LNCAP (cell line): ENCODE measurements around the gene ACAA2.

Source experiments
- TF ChIP-seq, protein P1 (sequence below): fragments of 450-650 bp; IDR thresholded peaks from 2 replicates; pipeline ENCODE4 v1.5.1; 2017; ENCODE audit warnings: mild to moderate bottlenecking

The ACAA2 gene, protein sequence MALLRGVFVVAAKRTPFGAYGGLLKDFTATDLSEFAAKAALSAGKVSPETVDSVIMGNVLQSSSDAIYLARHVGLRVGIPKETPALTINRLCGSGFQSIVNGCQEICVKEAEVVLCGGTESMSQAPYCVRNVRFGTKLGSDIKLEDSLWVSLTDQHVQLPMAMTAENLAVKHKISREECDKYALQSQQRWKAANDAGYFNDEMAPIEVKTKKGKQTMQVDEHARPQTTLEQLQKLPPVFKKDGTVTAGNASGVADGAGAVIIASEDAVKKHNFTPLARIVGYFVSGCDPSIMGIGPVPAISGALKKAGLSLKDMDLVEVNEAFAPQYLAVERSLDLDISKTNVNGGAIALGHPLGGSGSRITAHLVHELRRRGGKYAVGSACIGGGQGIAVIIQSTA

DNA sequence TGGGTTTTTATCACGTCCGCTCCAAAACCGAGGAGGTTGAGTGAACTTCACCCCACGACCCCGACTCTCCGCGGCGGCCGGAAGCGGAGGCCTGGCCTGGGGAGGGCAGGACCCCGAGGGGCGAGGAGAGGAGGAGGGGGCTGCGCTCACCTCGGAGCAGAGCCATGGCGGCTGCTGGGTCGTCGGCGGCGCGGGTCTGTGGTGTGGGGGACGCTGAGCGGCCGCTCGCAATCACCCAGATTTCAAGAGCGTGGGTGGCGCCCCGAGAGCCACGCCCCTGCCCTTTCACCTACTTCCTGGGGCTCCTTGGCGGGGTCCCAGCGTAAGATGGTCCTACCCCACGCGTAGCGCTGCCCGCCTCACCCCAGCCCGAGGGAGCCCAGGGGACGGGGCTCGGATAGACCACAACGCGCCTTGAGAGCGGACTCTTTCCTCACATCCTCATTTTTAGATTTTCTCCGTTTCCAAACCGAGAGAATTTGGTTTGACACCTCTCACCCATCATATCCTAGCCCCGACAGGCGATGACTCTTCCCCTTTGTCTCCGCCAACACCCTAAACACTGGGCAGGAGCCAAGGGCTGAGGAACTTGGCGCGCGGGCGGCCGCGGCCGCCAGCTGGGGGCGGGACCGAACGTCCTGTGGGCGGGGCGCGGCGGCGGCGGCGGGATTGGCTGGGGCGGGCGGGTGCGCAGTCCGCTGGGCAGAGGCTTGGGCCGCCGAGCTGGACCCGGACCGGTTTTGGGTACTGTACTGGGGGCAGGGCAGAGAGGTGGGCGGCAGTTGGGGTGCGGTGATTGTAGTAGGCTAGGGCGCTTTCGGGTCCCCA lies at the start of gene ACAA2:
Gene ACAA2, minus strand, starts transcription at position 215 of the 828 bp plus-strand sequence. Its CDS starts 49 bp downstream, at position 166.
- TF ChIP-seq, protein P1, sequence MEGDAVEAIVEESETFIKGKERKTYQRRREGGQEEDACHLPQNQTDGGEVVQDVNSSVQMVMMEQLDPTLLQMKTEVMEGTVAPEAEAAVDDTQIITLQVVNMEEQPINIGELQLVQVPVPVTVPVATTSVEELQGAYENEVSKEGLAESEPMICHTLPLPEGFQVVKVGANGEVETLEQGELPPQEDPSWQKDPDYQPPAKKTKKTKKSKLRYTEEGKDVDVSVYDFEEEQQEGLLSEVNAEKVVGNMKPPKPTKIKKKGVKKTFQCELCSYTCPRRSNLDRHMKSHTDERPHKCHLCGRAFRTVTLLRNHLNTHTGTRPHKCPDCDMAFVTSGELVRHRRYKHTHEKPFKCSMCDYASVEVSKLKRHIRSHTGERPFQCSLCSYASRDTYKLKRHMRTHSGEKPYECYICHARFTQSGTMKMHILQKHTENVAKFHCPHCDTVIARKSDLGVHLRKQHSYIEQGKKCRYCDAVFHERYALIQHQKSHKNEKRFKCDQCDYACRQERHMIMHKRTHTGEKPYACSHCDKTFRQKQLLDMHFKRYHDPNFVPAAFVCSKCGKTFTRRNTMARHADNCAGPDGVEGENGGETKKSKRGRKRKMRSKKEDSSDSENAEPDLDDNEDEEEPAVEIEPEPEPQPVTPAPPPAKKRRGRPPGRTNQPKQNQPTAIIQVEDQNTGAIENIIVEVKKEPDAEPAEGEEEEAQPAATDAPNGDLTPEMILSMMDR = no peak

DNA sequence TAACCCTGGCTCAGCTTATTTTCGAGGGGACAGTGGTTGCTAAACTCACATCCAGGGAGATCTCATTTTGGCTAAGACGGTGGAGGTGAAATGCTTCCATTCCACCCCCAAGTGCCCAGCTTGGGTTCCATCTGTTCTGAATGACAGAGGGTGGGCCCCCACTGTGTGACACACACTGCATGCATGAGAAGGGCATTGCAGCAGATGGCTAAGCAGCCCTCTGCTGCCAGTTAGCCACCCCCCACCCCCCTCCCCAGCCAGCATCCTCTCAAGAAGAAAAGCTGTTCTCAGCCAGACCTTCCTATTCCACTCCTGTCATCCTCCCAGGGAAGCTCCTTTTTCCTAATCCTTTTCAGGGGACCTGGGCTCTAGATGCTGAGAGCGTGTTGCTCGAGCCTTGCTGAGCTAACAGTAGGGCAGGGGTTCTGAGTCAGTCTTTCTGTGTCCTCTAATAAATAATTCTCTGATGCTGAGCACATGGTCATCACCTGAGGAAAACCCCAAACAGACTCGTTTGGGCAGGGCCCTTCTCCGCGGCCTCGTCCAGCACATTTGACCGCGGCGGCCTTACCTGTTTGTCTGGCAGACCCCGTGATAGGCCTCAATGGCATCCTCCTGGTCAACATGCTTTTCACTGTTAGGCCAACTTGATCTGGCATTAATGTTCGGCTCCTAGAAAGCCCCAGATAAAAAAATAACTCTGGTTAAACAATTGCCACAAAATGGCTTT lies 49.5 kb upstream of the ACAA2 start:
- TF ChIP-seq, protein P1 = no peak

DNA sequence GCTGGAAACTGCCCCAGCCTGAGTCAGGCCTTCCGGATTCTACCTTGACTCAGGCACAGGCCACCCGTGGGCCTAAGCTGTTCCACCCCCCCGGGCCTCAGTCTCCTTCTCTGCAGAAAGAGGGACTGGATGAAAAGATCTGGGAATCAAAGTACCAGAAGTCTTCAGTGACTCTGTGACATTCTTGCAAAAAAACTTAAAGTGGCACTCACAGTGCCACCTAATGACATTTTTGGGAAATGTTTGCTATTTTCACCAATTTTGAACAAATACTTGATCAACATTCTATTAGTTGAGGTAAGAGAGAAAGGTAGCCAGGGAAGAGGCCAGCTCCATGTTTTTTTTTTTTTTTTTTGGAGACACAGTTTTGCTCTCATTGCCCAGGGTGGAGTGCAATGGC lies 48.3 kb upstream of the ACAA2 start:
- TF ChIP-seq, protein P1 = peak; percentile 45

DNA sequence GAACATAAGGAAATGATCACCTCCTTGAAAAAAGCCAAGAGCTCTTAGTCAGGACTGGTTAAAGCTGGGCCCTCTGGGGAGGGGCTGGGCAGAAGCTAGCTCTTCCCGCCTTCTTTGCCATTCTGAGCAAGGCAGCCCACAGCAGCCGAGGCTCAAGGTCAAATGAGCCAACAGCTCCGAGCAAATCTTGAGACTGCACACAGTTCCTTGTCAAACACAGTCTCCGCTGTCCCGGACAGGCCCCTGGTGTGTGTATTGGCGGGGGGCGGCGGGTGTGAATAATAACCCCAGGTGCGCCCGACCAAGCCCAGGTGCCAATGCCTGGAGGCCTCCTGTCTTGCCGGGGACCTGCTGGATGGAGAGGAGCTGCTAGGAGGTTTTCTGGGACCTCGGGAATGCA lies 46.4 kb upstream of the ACAA2 start:
- TF ChIP-seq, protein P1 = no peak

DNA sequence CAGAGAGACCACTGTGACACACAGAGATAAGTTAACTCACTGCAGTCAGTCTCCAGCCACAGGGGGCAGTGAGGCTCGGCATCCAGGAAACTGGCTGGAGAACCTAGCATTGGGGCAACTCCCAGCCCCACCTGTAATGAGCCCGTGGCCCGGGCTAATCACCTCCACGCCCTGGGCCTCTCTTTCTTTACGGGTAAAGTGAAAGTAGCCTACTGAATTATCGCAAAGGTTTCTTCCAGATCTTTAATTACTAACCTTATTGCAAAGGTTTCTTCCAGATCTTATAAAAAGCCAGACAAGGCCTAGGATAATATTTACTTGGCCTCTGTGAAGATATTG lies 45.7 kb upstream of the ACAA2 start:
- TF ChIP-seq, protein P1 = peak; percentile 22; the same call in 1 of the 2 replicates

DNA sequence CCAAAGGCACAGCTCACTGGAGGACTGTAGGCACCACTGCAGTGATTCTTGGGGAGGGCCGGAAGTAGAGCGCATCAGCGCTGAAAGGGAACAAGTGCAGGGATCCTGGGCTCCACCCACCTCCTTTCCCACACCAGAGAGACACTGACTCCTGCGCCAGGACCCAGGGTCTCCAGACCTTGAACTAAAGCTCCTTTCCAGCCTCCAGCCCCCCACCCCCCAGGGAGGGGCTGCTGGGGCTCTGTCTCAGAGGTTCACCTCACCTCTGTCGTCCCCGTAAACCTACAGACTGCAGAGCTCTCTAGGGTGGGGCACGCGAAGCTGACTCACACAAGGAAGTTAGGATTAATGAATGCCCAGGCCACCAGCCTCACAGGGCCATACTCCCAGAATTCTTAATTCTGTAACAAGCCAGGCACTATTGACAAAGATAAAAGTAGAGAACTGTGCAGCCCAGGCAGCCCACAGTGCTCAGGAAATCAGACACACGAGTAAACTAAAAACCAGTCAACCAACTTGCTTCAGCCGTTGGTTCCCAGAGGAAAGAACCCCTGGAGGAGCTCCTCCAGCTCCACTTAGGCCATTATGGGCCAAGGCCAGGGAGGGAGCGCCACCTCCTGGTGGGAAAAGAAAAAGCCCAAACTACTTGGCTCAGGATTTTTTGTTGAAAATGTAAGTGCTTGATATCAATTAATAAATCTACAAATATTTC lies 45.1 kb upstream of the ACAA2 start:
- TF ChIP-seq, protein P1 = peak; percentile 91

DNA sequence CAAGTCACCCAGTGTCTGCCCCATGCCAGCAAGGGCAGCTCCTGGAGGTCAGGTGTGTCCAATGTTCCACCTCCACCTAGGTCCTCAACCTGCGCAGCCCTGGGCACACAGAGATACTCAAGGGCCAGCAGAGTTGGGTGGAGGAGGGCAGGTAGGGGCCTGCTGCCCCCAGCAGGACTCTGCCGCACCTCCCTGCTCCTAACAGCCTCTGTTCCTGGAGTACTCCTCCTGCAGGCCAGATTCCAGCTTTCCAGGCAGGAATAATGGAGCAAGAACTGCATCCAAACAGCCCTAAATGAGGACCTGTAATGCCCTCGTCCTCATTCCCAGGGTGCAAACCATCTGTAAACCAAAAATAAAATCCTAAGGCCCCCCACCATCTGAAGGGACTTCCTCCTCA lies 44.4 kb upstream of the ACAA2 start:
- TF ChIP-seq, protein P1 = no peak
